HEK293 (cell line): Measurements from ENCODE around the gene PDE1C.

Source experiments
- CTCF ChIA-PET: fragments of 350-600 bp; formaldehyde crosslinking; extraction: SDS; loops from one replicate; lab custom pipeline; 2021; ENCODE audit warnings: antibody characterized with exemption; lab: Yijun Ruan, JAX
- POLR2A ChIA-PET: fragments of 300-600 bp; formaldehyde crosslinking; extraction: SDS; loops from one replicate; lab custom pipeline; 2020; ENCODE audit warnings: antibody characterized with exemption, inconsistent platforms; lab: Yijun Ruan, JAX
- H3K27ac ChIP-seq: fragments of 200-500 bp; sonication (Bioruptor generic); 2 replicates; pipeline ENCODE4 v1.5.1; 2014; ENCODE audit warnings: low read depth, low read length, control low read depth, inconsistent platforms; ENCODE audit errors: extremely low read depth
- H3K36me3 ChIP-seq, 2 experiments: fragments of 200-500 bp in 1 of 2; sonication (Bioruptor generic) in 1 of 2; 1 replicate in 1 of 2; 2 replicates in 1 of 2; pipeline ENCODE4 v1.5.1; 2014 to 2017; ENCODE audit warnings: inconsistent platforms in 2 of 2, low read length in 2 of 2; ENCODE audit not compliant: control insufficient read depth in 2 of 2, insufficient read depth in 1 of 2
- H3K4me1 ChIP-seq: fragments of 200-500 bp; sonication (Bioruptor generic); 2 replicates; pipeline ENCODE4 v1.5.1; 2014; ENCODE audit warnings: mild to moderate bottlenecking, low read length, inconsistent platforms; ENCODE audit not compliant: control insufficient read depth, insufficient read depth
- H3K4me3 ChIP-seq: 2 replicates; pipeline ENCODE4 v1.5.1; 2011; ENCODE audit warnings: low read depth, mild to moderate bottlenecking, control low read depth, low read length, moderate library complexity
- H3K9me3 ChIP-seq: fragments of 200-500 bp; sonication (Bioruptor generic); 2 replicates; pipeline ENCODE4 v1.5.1; 2014; ENCODE audit warnings: low read depth, low read length, inconsistent platforms; ENCODE audit not compliant: control insufficient read depth, insufficient read depth
- EGR2 ChIP-seq: fragments of 450-650 bp; formaldehyde crosslinking; IDR thresholded peaks from 2 replicates; pipeline ENCODE4 v1.5.1; 2016; ENCODE audit warnings: low read depth, missing biosample characterization, missing genetic modification characterization
- OVOL3 ChIP-seq: fragments of 450-650 bp; formaldehyde crosslinking; IDR thresholded peaks from 2 replicates; pipeline ENCODE4 v1.5.1; 2016; ENCODE audit warnings: missing biosample characterization, missing genetic modification characterization
- PRDM10 ChIP-seq: fragments of 450-650 bp; formaldehyde crosslinking; IDR thresholded peaks from 2 replicates; pipeline ENCODE4 v1.5.1; 2016; ENCODE audit warnings: missing biosample characterization, missing genetic modification characterization
- SALL2 ChIP-seq: fragments of 450-650 bp; formaldehyde crosslinking; IDR thresholded peaks from 2 replicates; pipeline ENCODE4 v1.5.0; 2017; ENCODE audit warnings: missing biosample characterization, mild to moderate bottlenecking, missing genetic modification characterization, borderline replicate concordance
- ZBTB11 ChIP-seq: fragments of 450-650 bp; formaldehyde crosslinking; conservative IDR thresholded peaks from 2 replicates; pipeline ENCODE4 v1.5.1; 2016; ENCODE audit warnings: low read depth, missing biosample characterization, missing genetic modification characterization
- ZNF174 ChIP-seq: fragments of 450-650 bp; formaldehyde crosslinking; IDR thresholded peaks from 2 replicates; pipeline ENCODE4 v1.5.0; 2017; ENCODE audit warnings: missing biosample characterization, mild to moderate bottlenecking, missing genetic modification characterization
- ZNF2 ChIP-seq: fragments of 450-650 bp; formaldehyde crosslinking; IDR thresholded peaks from 2 replicates; pipeline ENCODE4 v1.5.1; 2016; ENCODE audit warnings: missing biosample characterization, missing genetic modification characterization
- ZNF221 ChIP-seq: fragments of 450-650 bp; formaldehyde crosslinking; IDR thresholded peaks from 2 replicates; pipeline ENCODE4 v1.5.1; 2017; ENCODE audit warnings: missing biosample characterization, missing genetic modification characterization, borderline replicate concordance
- ZNF426 ChIP-seq: fragments of 450-650 bp; formaldehyde crosslinking; IDR thresholded peaks from 2 replicates; pipeline ENCODE4 v1.5.1; 2017; ENCODE audit warnings: missing biosample characterization, missing genetic modification characterization, mild to moderate bottlenecking, inconsistent platforms, moderate library complexity
- ZNF449 ChIP-seq: fragments of 450-650 bp; formaldehyde crosslinking; IDR thresholded peaks from 2 replicates; pipeline ENCODE4 v1.5.1; 2017; ENCODE audit warnings: missing biosample characterization, mild to moderate bottlenecking, missing genetic modification characterization, moderate library complexity
- ZNF513 ChIP-seq: fragments of 450-650 bp; IDR thresholded peaks from 2 replicates; pipeline ENCODE4 v1.5.1; 2018; ENCODE audit warnings: missing biosample characterization, missing genetic modification characterization
- ZNF514 ChIP-seq: fragments of 450-650 bp; formaldehyde crosslinking; IDR thresholded peaks from 2 replicates; pipeline ENCODE4 v1.5.1; 2016; ENCODE audit warnings: missing biosample characterization, missing genetic modification characterization
- ZNF521 ChIP-seq: fragments of 450-650 bp; formaldehyde crosslinking; IDR thresholded peaks from 2 replicates; pipeline ENCODE4 v1.5.1; 2017; ENCODE audit warnings: missing biosample characterization, mild to moderate bottlenecking, missing genetic modification characterization
- ZNF596 ChIP-seq: fragments of 450-650 bp; IDR thresholded peaks from 2 replicates; pipeline ENCODE4 v1.5.0; 2018; ENCODE audit warnings: missing biosample characterization, mild to moderate bottlenecking, missing genetic modification characterization, moderate library complexity
- ZNF600 ChIP-seq: fragments of 450-650 bp; formaldehyde crosslinking; IDR thresholded peaks from 2 replicates; pipeline ENCODE4 v1.5.1; 2016; ENCODE audit warnings: missing biosample characterization, missing genetic modification characterization
- ZNF692 ChIP-seq: fragments of 450-650 bp; formaldehyde crosslinking; IDR thresholded peaks from 2 replicates; pipeline ENCODE4 v1.5.1; 2016; ENCODE audit warnings: missing biosample characterization, missing genetic modification characterization
- ZNF704 ChIP-seq: fragments of 450-650 bp; formaldehyde crosslinking; IDR thresholded peaks from 2 replicates; pipeline ENCODE4 v1.5.1; 2016; ENCODE audit warnings: missing biosample characterization, missing genetic modification characterization

The PDE1C gene

GRCh38 chr7:31872545-31873370, 197.4 kb downstream of the PDE1C start:
- ChIA-PET CTCF (no interaction called here), POLR2A (no interaction called here)
- TF ChIP-seq ZNF2 (tag by site-specific recombination) (no peak), SALL2 (no peak), ZNF514 (tag by site-specific recombination) (no peak), ZNF600 (no peak)

GRCh38 chr7:31864646-31865045, 205.6 kb downstream of the PDE1C start:
- POLR2A ChIA-PET: no interaction called here
- H3K9me3 ChIP-seq: no peaks in the 10 kb centered on the region
- no peak overlapping the region for H3K4me3 ChIP-seq
- CTCF ChIA-PET: interaction anchor here (0.8 kb wide), 1 partner anchor 1410 kb away, joined by 4 read pairs; no protein-coding TSS in a partner anchor
- H3K27ac ChIP-seq: no peak overlapping the region
- H3K36me3 ChIP-seq: no peaks in the 10 kb centered on the region
- H3K4me1 ChIP-seq: no peaks in the 10 kb centered on the region
- no peak for TF ChIP-seq ZNF174 (tag by site-specific recombination)
- TF ChIP-seq, all 188 proteins: peak for 0

More at GRCh38 chr7:31872545-31873370, 197.4 kb downstream of the PDE1C start:
- Histone ChIP-seq H3K4me1 (no peaks in the 10 kb centered on the region), H3K9me3 (no peaks in the 10 kb centered on the region), H3K4me3 (no peak overlapping the region), H3K27ac (no peak overlapping the region), H3K36me3 (no peaks in the 10 kb centered on the region)

- ChIA-PET POLR2A (no interaction called here), CTCF (no interaction called here)
- H3K4me3 ChIP-seq: no peak overlapping the region
- H3K27ac ChIP-seq: no peak overlapping the region
- no peaks in the 10 kb centered on the region for H3K9me3 ChIP-seq
- H3K4me1 ChIP-seq: no peaks in the 10 kb centered on the region
- H3K36me3 ChIP-seq: no peaks in the 10 kb centered on the region
- TF ChIP-seq ZNF704 (tag by site-specific recombination): no peak
- no peak for TF ChIP-seq OVOL3
- no peak for TF ChIP-seq ZNF426 (tag by site-specific recombination)
- no peak for TF ChIP-seq PRDM10
- no peak for TF ChIP-seq ZNF449 (tag by site-specific recombination)
- no peak for TF ChIP-seq ZNF596 (tag by site-specific recombination)
- TF ChIP-seq ZBTB11: no peak
- no peak for TF ChIP-seq EGR2
- no peak for TF ChIP-seq ZNF692 (tag by site-specific recombination)
- no peak for TF ChIP-seq ZNF513 (tag by site-specific recombination)
- no peak for TF ChIP-seq ZNF221 (tag by site-specific recombination)
- TF ChIP-seq ZNF521 (tag by site-specific recombination): no peak
These were observed 209.3 kb downstream of the PDE1C start for GRCh38 chr7:31860925-31861324.
